Sigmoid colon (tissue), 7 donors: ENCODE results near the gene PMS2. TPM values are rescaled to one million over a fixed set of nuclear protein-coding genes. Genes with fewer than 3 reads are reported as not detected.
"Not testable (repeated sequence)": the region's sequence is repeated elsewhere in the genome, so short reads cannot be mapped to it uniquely, and the experiment has no call there.

Experiments used
- DNase-seq: peaks from one replicate; pipeline ENCODE4 v3.0.0-alpha.2; 2019
- H3K27ac ChIP-seq, 4 donors: fragments of 200-600 bp; sonication (generic); one replicate each; pipeline ENCODE4 v1.5.1; 2016 to 2019; ENCODE audit warnings: mild to moderate bottlenecking in 1 of 4
- H3K27me3 ChIP-seq, 3 donors: fragments of 200-600 bp; sonication (generic); one replicate each; pipeline ENCODE4 v1.5.1; 2019; ENCODE audit warnings: mild to moderate bottlenecking in 1 of 3
- H3K36me3 ChIP-seq, 4 donors: fragments of 200-600 bp; sonication (generic); one replicate each; pipeline ENCODE4 v1.5.1; 2016 to 2019
- H3K4me1 ChIP-seq, 4 donors: fragments of 200-600 bp; sonication (generic); one replicate each; pipeline ENCODE4 v1.5.1; 2017 to 2019
- H3K4me3 ChIP-seq, 4 donors: fragments of 200-600 bp; sonication (generic); one replicate each; pipeline ENCODE4 v1.5.1; 2017 to 2019; ENCODE audit warnings: mild to moderate bottlenecking in 2 of 4, moderate library complexity in 1 of 4
- H3K9me3 ChIP-seq, 4 donors: fragments of 200-600 bp in 3 of 4; sonication (generic) in 3 of 4; one replicate each; pipeline versions ENCODE4 v1.5.1 to v1.6.1; 2013 to 2019
- CTCF ChIP-seq, 4 experiments: fragments of 450-650 bp in 3 of 4; fragments of 200-600 bp in 1 of 4; IDR thresholded peaks; one replicate each; pipeline ENCODE4 v1.5.1; 2016 to 2019; ENCODE audit warnings: antibody characterized with exemption in 4 of 4, mild to moderate bottlenecking in 3 of 4, moderate library complexity in 2 of 4
- EP300 ChIP-seq, 4 donors: sonication (generic); formaldehyde crosslinking; IDR thresholded peaks; one replicate each; pipeline ENCODE4 v1.6.1; 2017; ENCODE audit warnings: antibody characterized with exemption in 4 of 4
- POLR2A ChIP-seq, 2 donors: fragments of 450-650 bp; IDR thresholded peaks; one replicate each; pipeline ENCODE4 v1.6.1; 2016; ENCODE audit warnings: antibody characterized with exemption in 2 of 2, mild to moderate bottlenecking in 2 of 2, moderate library complexity in 2 of 2
- POLR2AphosphoS5 ChIP-seq, 4 donors: sonication (generic); formaldehyde crosslinking; IDR thresholded peaks; one replicate each; pipeline ENCODE4 v1.6.1; 2017; ENCODE audit warnings: antibody characterized with exemption in 4 of 4
- WGBS, 2 donors: extraction: QIAGEN DNeasy Blood & Tissue Kit; methylation state at CpG; one replicate each; pipeline ENCODE4 v1.1.7; 2013; 5-methylcytosine and 5-hydroxymethylcytosine counted together
- intact Hi-C: fragments of 100-400 bp; cut with DNase I; formaldehyde crosslinking; loops from one replicate; pipeline ENCODE4 v1.15.1; 2023
- polyA plus RNA-seq, 3 donors: library from polyadenylated mRNA; stranded (reverse); fragments of 200-250 nt; gene quantifications; one replicate each; pipeline ENCODE4 v1.2.3, GENCODE V29; 2013
- total RNA-seq, 4 donors: library from RNA; depleted of rRNA; stranded (reverse); fragments of >200 nt; gene quantifications; one replicate each; pipeline ENCODE4 v1.1.0, GENCODE V29; 2016
- donor health status: healthy with polysubstance abuse.
- donor health status: Bipolar disorder and iron deficiency.
- donor health status: healthy.

The PMS2 gene
- total and polyA plus RNA-seq, 7 donors, result 3.2 to 9.3 (median 7.4) TPM

- peaks cover 0 to 65% (median 47%) of the 10 kb centered on the region in 4 donors for H3K4me1 ChIP-seq
- intact Hi-C loops, result no loop called here
- H3K36me3 ChIP-seq, result peaks cover 0 to 4% (median 3%) of the 10 kb centered on the region in 4 donors
- 82 to 89% methylated on average over 2 of the region's 2 CpGs for WGBS, 2 donors
- TF ChIP-seq POLR2AphosphoS5 (IDR thresholded peaks at IDR 0.05) (no peak), EP300 (IDR thresholded peaks at IDR 0.05) (no peak), POLR2A (IDR thresholded peaks at IDR 0.05) (no peak), CTCF (IDR thresholded peaks at IDR 0.05) (no peak)
- no peak for DNase-seq
- no peaks in the 10 kb centered on the region for H3K9me3 ChIP-seq
- H3K4me3 ChIP-seq, result no peak overlapping the region
- H3K27ac ChIP-seq, result peak overlapping the region in 2 of 4 donors; percentile 91 to 96
- H3K27me3 ChIP-seq, result no peaks in the 10 kb centered on the region
These were observed 2.7 kb upstream of the PMS2 start for GRCh38 chr7:6011541-6011940.

GRCh38 chr7:6010370-6010769 lies 1.5 kb upstream of the PMS2 start:
- DNase-seq, H3K4me3 ChIP-seq, H3K9me3 ChIP-seq, H3K36me3 ChIP-seq, H3K27me3 ChIP-seq, intact Hi-C loops: not testable (repeated sequence)
- 80 to 94% methylated on average over 8 of the region's 8 CpGs for WGBS, 2 donors
- Histone ChIP-seq H3K27ac (peak overlapping the region in 3 of 4 donors; percentile 91 to 96 (median 91)), H3K4me1 (peaks cover 0 to 53% (median 37%) of the 10 kb centered on the region in 4 donors)

- H3K9me3 ChIP-seq, H3K27me3 ChIP-seq, DNase-seq, intact Hi-C loops: not testable (repeated sequence)
- 44 to 47% methylated on average over 27 of the region's 27 CpGs for WGBS, 2 donors
- Histone ChIP-seq H3K4me3 (peak overlapping the region; percentile 58 to 84 (median 70)), H3K36me3 (peaks cover 0 to 24% (median 0%) of the 10 kb centered on the region in 4 donors), H3K4me1 (peaks cover 0 to 41% (median 33%) of the 10 kb centered on the region in 4 donors), H3K27ac (peak overlapping the region; percentile 91 to 96 (median 93))
These were observed 836 bp downstream of the PMS2 start for GRCh38 chr7:6007835-6008590.

DNA sequence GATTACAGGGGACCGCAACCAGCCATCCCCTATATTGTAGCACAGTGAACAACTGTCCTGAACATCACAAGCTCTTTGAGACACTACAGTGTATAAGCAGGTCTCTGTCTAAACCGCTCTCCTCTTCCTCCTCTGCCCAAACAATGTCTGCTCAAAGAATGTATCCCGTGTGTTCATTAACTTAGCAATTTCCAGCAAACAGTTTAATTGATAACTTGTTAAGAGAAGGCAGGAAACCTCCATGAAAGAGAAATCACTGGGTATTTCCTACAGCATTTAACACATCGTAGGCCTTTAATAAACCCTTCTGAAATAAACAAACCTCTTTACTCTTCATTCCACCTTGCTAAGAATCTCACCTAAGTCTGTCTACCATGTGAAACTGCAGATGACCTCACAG lies 1.5 kb downstream of the PMS2 start:
- H3K4me3 ChIP-seq, result no peak overlapping the region
- H3K27me3 ChIP-seq, result no peaks in the 10 kb centered on the region
- 63 to 88% methylated on average over 4 of the region's 4 CpGs for WGBS, 2 donors
- H3K9me3 ChIP-seq, result no peaks in the 10 kb centered on the region
- TF ChIP-seq POLR2AphosphoS5 (IDR thresholded peaks at IDR 0.05) (no peak), POLR2A (IDR thresholded peaks at IDR 0.05) (no peak), EP300 (IDR thresholded peaks at IDR 0.05) (no peak), CTCF (IDR thresholded peaks at IDR 0.05) (no peak)
- intact Hi-C loops, result no loop called here
- peaks cover 0 to 30% (median 0%) of the 10 kb centered on the region in 4 donors for H3K36me3 ChIP-seq
- DNase-seq, result no peak
- H3K27ac ChIP-seq, result no peak overlapping the region
- peaks cover 0 to 34% (median 28%) of the 10 kb centered on the region in 4 donors for H3K4me1 ChIP-seq

DNA sequence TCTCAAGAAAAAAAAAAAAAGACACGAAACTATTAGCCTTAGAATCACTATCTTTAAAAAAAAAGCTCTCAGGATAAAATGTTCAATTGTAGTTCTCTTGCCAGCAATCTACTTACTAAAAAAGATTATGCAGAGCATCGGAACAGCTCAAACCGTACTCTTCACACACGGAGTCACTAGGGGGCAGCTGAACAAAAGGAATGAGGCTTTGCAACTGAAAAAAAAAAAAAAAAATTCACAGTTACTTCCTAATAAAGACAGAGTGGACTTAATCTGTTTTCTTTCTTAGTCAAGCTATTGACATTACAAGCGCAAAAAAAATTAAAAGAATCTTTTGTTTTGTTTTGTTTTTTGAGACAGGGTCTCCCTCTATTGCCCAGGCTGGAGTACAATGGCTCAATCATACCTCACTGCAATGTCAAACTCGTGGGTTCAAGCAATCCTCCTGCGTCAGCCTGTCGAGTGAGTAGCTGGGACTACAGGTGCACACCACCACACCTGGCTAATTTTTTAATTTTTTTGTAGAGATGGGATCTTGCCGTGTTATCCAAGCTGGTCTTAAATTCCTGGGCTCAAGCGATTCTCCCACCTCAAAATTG lies 11.5 kb downstream of the PMS2 start:
- intact Hi-C loops, result loop anchor here (1.0 to 2.0 kb wide), 2 partner anchors 109 to 325 kb away; no protein-coding TSS in a partner anchor
- H3K4me1 ChIP-seq, result peaks cover 0 to 6% (median 2%) of the 10 kb centered on the region in 4 donors
- no peaks in the 10 kb centered on the region for H3K9me3 ChIP-seq
- H3K27me3 ChIP-seq, result no peaks in the 10 kb centered on the region
- WGBS, 2 donors, result 54 to 64% methylated on average over 10 of the region's 10 CpGs
- no peak overlapping the region for H3K4me3 ChIP-seq
- peak overlapping the region in 2 of 4 donors; percentile 54 to 63 for H3K27ac ChIP-seq
- peaks cover 0 to 80% (median 17%) of the 10 kb centered on the region in 4 donors for H3K36me3 ChIP-seq
- TF ChIP-seq POLR2AphosphoS5 (IDR thresholded peaks at IDR 0.05) (no peak), POLR2A (IDR thresholded peaks at IDR 0.05) (no peak), EP300 (IDR thresholded peaks at IDR 0.05) (no peak), CTCF (IDR thresholded peaks at IDR 0.05) (peak; percentile 43 to 61 (median 60))
- DNase-seq, result no peak

DNA sequence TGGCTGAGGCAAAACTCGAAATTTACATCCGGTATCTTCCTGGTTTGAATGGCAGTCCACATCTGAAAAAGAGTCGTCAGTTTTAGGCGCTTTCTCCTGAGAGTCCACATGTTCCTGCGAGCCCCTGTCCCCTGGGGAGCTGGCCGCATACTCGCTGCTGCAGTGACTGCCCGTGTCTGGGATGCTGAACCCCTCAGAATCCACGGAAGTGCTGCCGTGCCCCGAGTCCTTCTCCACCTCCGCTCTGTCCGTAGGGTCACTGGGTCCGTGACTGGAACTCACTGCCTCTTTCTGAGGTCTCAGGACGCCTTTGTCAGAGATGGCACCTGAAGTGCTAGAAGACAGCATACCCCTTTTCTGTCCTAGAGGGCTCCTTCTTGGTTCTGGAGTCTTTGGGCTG lies 21.8 kb downstream of the PMS2 start:
- H3K27me3 ChIP-seq, H3K9me3 ChIP-seq, H3K27ac ChIP-seq, DNase-seq, H3K4me1 ChIP-seq, H3K4me3 ChIP-seq, intact Hi-C loops: not testable (repeated sequence)
- 94 to 95% methylated on average over 15 of the region's 15 CpGs for WGBS, 2 donors
- H3K36me3 ChIP-seq, result peaks cover 0 to 55% (median 15%) of the 10 kb centered on the region in 4 donors

DNA sequence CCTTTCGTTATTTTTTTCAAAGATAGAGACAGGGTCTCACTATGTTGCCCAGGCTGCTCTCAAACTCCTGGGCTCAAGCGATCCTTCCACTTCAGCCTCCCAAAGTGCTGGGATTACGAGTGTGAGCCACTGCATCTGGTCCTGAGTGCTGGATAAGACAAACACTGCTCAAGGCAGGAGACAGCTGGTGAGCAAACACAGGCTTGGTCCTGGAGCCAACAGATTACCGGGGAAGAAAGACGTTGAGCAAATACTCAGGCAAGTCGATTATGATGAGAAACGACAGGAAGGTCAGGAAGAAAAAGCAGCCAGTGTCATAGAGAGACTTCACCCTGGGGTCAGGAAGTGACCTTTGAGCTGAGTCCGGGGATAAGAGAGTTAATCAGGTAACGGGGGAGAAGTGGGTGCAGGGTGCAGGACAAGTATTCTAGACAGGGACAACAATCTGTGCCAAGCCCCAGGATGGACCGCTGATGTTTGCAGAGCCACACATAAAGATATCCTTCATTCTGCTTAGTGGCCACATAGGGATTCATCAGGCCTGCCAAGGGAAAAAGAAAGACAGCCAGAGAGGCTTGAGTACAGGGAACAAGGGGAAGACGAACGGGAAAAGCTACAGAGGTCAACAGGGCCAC lies 29.1 kb downstream of the PMS2 start:
- H3K4me3 ChIP-seq, intact Hi-C loops, DNase-seq, H3K4me1 ChIP-seq, H3K27me3 ChIP-seq, H3K9me3 ChIP-seq, H3K27ac ChIP-seq: not testable (repeated sequence)
- WGBS, 2 donors, result 47 to 95% methylated on average over 2 of the region's 12 CpGs
- H3K36me3 ChIP-seq, result peaks cover 0 to 17% (median 2%) of the 10 kb centered on the region in 4 donors

DNA sequence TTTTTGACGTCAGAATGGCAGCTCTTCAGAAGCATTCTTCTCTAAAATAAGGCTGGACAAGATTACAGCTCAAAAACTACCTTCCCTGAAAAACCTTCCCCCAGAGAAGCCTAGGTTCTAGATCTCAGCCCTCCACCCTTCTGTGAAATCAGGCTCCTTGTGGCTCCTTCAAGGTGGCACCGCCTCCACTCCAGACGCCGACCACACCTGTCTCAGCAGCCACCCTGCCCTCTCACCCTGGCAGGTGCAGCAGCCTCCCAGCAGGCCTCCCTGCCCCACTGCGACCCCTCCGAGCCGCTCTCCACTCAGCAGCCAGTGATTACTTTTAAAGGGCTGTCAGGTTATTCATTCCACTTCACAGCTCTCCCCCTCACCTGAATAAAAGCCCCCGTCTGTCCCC lies 35.3 kb downstream of the PMS2 start:
- H3K27me3 ChIP-seq, H3K27ac ChIP-seq, H3K9me3 ChIP-seq, H3K4me3 ChIP-seq, DNase-seq, H3K4me1 ChIP-seq, intact Hi-C loops: not testable (repeated sequence)
- WGBS, 2 donors, result no CpG with 5 or more reads among the region's 8 CpGs
- H3K36me3 ChIP-seq, result peaks cover 0 to 14% (median 2%) of the 10 kb centered on the region in 4 donors
